MM.1S (cell line): Measurements from ENCODE around the gene PHLDB1.

ENCODE experiments used
- DNase-seq: peaks from one replicate; pipeline ENCODE4 v3.0.0-alpha.2; 2015
- H2AFZ ChIP-seq: fragments of 300-600 bp; sonication (generic); 2 replicates; pipeline ENCODE4 v1.6.0; 2016; ENCODE audit warnings: antibody characterized with exemption, low read length
- H3F3A ChIP-seq: fragments of 300-600 bp; sonication (generic); 2 replicates; pipeline ENCODE4 v1.6.1; 2016; ENCODE audit warnings: mild to moderate bottlenecking, antibody characterized with exemption, low read length, moderate library complexity, mixed read lengths; ENCODE audit not compliant: insufficient read depth
- H3K27ac ChIP-seq: fragments of 300-600 bp; sonication (generic); 2 replicates; pipeline ENCODE4 v1.5.1; 2016; ENCODE audit warnings: mild to moderate bottlenecking, low read length
- H3K27me3 ChIP-seq: fragments of 300-600 bp; sonication (generic); replicated peaks from 2 replicates; pipeline ENCODE4 v1.6.0; 2016; ENCODE audit warnings: low read length; ENCODE audit not compliant: insufficient read depth
- H3K36me3 ChIP-seq: fragments of 300-600 bp; sonication (generic); replicated peaks from 2 replicates; pipeline ENCODE4 v1.6.1; 2016; ENCODE audit warnings: mild to moderate bottlenecking, low read length, mixed read lengths; ENCODE audit not compliant: insufficient read depth
- H3K4me1 ChIP-seq: fragments of 300-600 bp; sonication (generic); 2 replicates; pipeline ENCODE4 v1.6.1; 2016; ENCODE audit warnings: low read length, mixed read lengths
- H3K4me2 ChIP-seq: fragments of 300-600 bp; sonication (generic); 2 replicates; pipeline ENCODE4 v1.6.0; 2016; ENCODE audit warnings: low read depth, low read length
- H3K4me3 ChIP-seq: fragments of 300-600 bp; sonication (generic); 2 replicates; pipeline ENCODE4 v1.5.1; 2016; ENCODE audit warnings: low read length, mixed read lengths
- H3K79me2 ChIP-seq: fragments of 300-600 bp; sonication (generic); 2 replicates; pipeline ENCODE4 v1.6.1; 2016; ENCODE audit warnings: mixed run types, low read length, mixed read lengths
- H3K9ac ChIP-seq: fragments of 300-600 bp; sonication (generic); 2 replicates; pipeline ENCODE4 v1.6.1; 2016; ENCODE audit warnings: low read length, mixed read lengths
- H3K9me2 ChIP-seq: fragments of 300-600 bp; sonication (generic); replicated peaks from 2 replicates; pipeline ENCODE4 v1.6.1; 2016; ENCODE audit warnings: mild to moderate bottlenecking, low read length, mixed read lengths; ENCODE audit not compliant: insufficient read depth
- H3K9me3 ChIP-seq: fragments of 300-600 bp; sonication (generic); replicated peaks from 2 replicates; pipeline ENCODE4 v1.6.1; 2016; ENCODE audit warnings: mild to moderate bottlenecking, low read length, mixed read lengths; ENCODE audit not compliant: insufficient read depth
- H4K20me1 ChIP-seq: fragments of 300-600 bp; sonication (generic); 2 replicates; pipeline ENCODE4 v1.6.1; 2016; ENCODE audit warnings: mild to moderate bottlenecking, low read length, moderate library complexity, mixed read lengths; ENCODE audit not compliant: insufficient read depth
- EZH2 ChIP-seq: fragments of 300-600 bp; sonication (generic); optimal IDR thresholded peaks from 2 replicates; pipeline ENCODE3; 2017; ENCODE audit warnings: low read depth, mild to moderate bottlenecking, antibody characterized with exemption, low read length, mixed read lengths
- EZH2phosphoT487 ChIP-seq: fragments of 300-600 bp; sonication (generic); IDR thresholded peaks from 2 replicates; pipeline ENCODE4 v1.6.1; 2018; ENCODE audit warnings: antibody characterized with exemption, low read length
- TF ChIP-seq, protein P1 (sequence below): fragments of 300-600 bp; sonication (generic); IDR thresholded peaks from 2 replicates; pipeline ENCODE4 v1.5.1; 2016; ENCODE audit warnings: antibody characterized with exemption, low read length, mixed read lengths

The PHLDB1 gene

GRCh38 chr11:118649941-118650340 is 42.5 kb downstream of the PHLDB1 start:
- Histone ChIP-seq H2AFZ (no peak overlapping the region), H3K36me3 (no peaks in the 10 kb centered on the region), H3K4me3 (no peak overlapping the region), H3K9me2 (no peaks in the 10 kb centered on the region), H3K27me3 (no peaks in the 10 kb centered on the region), H3K79me2 (no peaks in the 10 kb centered on the region), H3K27ac (no peak overlapping the region), H3F3A (no peaks in the 10 kb centered on the region), H4K20me1 (no peaks in the 10 kb centered on the region), H3K9ac (no peak overlapping the region), H3K4me2 (no peak overlapping the region), H3K9me3 (no peaks in the 10 kb centered on the region), H3K4me1 (peaks cover 11% of the 10 kb centered on the region)
- TF ChIP-seq EZH2phosphoT487 (no peak), EZH2 (no peak)
- TF ChIP-seq, protein P1, sequence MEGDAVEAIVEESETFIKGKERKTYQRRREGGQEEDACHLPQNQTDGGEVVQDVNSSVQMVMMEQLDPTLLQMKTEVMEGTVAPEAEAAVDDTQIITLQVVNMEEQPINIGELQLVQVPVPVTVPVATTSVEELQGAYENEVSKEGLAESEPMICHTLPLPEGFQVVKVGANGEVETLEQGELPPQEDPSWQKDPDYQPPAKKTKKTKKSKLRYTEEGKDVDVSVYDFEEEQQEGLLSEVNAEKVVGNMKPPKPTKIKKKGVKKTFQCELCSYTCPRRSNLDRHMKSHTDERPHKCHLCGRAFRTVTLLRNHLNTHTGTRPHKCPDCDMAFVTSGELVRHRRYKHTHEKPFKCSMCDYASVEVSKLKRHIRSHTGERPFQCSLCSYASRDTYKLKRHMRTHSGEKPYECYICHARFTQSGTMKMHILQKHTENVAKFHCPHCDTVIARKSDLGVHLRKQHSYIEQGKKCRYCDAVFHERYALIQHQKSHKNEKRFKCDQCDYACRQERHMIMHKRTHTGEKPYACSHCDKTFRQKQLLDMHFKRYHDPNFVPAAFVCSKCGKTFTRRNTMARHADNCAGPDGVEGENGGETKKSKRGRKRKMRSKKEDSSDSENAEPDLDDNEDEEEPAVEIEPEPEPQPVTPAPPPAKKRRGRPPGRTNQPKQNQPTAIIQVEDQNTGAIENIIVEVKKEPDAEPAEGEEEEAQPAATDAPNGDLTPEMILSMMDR = no peak
- no peak for DNase-seq

- no peaks in the 10 kb centered on the region for H3K36me3 ChIP-seq
- no peak overlapping the region for H3K27ac ChIP-seq
- no peaks in the 10 kb centered on the region for H3K9me3 ChIP-seq
- H3K27me3 ChIP-seq = no peaks in the 10 kb centered on the region
- H3K4me3 ChIP-seq = no peak overlapping the region
- no peak overlapping the region for H2AFZ ChIP-seq
- no peaks in the 10 kb centered on the region for H4K20me1 ChIP-seq
- no peak overlapping the region for H3K4me2 ChIP-seq
- H3F3A ChIP-seq = no peaks in the 10 kb centered on the region
- no peaks in the 10 kb centered on the region for H3K9me2 ChIP-seq
- peaks cover 11% of the 10 kb centered on the region for H3K4me1 ChIP-seq
- TF ChIP-seq, protein P1 = no peak
- no peak for DNase-seq
- no peaks in the 10 kb centered on the region for H3K79me2 ChIP-seq
- H3K9ac ChIP-seq = no peak overlapping the region
Measured at GRCh38 chr11:118650366-118650765, 43.0 kb downstream of the PHLDB1 start.

DNA sequence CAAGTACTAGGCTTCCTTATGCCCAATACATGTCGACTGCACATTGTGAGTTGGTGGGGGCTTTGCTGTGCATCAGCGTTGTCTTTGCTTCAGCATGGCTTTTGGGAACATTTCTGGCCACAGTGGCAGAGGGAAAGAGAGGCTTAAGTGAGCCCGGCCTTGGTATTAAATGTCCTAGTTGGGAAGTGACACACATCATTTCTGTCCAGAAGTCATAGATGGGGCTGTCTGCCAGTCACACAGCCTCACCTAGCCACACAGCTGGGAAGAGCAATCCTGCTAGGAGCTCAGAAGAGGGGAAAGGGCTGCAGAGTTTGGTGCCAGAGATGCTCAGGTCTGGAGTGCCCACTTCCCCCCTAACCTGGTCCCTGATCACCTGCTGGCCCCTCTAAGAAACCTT is 44.4 kb downstream of the PHLDB1 start:
- Histone ChIP-seq H4K20me1 (no peaks in the 10 kb centered on the region), H3K79me2 (no peaks in the 10 kb centered on the region), H3K36me3 (no peaks in the 10 kb centered on the region), H3K27me3 (no peaks in the 10 kb centered on the region), H3F3A (no peaks in the 10 kb centered on the region), H3K4me2 (no peak overlapping the region), H3K4me1 (peaks cover 11% of the 10 kb centered on the region), H3K27ac (no peak overlapping the region), H3K9me2 (no peaks in the 10 kb centered on the region), H2AFZ (no peak overlapping the region), H3K4me3 (no peak overlapping the region), H3K9me3 (no peaks in the 10 kb centered on the region), H3K9ac (no peak overlapping the region)
- no peak for DNase-seq
- TF ChIP-seq, protein P1 = no peak
- no peak for TF ChIP-seq EZH2phosphoT487
- TF ChIP-seq EZH2 = no peak
